ENCODE results near the gene RPH3AL.

DNA sequence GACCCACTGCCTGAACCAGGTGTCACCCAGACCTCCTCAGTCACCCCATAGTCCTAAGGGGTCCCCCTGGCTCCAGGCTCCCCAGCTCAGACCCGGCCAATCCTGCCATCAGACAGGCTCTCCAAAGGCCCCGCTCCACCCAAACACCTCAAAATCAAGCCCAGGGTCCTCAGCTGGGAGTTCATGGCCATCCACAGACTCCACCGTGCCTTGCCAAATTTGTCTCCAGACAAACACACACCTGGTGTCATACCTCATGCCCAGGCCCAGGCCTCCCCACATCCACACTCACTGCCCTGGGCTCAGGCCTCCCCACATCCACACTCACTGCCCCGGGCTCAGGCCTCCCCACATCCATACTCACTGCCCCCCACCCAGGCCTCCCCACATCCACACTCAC, 12.5 kb downstream of the RPH3AL start:
- no peak for TF ChIP-seq ZNF565 (CRISPR knock-in tag; conservative IDR thresholded peaks at IDR 0.05; ENCODE audit: low read depth)
- no peak for TF ChIP-seq ZFP30 (CRISPR knock-in tag; IDR thresholded peaks at IDR 0.05)
- TF ChIP-seq, protein P1, sequence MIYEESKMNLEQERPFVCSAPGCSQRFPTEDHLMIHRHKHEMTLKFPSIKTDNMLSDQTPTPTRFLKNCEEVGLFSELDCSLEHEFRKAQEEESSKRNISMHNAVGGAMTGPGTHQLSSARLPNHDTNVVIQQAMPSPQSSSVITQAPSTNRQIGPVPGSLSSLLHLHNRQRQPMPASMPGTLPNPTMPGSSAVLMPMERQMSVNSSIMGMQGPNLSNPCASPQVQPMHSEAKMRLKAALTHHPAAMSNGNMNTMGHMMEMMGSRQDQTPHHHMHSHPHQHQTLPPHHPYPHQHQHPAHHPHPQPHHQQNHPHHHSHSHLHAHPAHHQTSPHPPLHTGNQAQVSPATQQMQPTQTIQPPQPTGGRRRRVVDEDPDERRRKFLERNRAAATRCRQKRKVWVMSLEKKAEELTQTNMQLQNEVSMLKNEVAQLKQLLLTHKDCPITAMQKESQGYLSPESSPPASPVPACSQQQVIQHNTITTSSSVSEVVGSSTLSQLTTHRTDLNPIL (CRISPR knock-in tag; IDR thresholded peaks at IDR 0.05; ENCODE audit: low read depth): no peak
- TF ChIP-seq OSR1 (CRISPR knock-in tag; IDR thresholded peaks at IDR 0.05): no peak
- no peak for TF ChIP-seq PPARA (CRISPR knock-in tag; IDR thresholded peaks at IDR 0.05; ENCODE audit: borderline replicate concordance)
- TF ChIP-seq RARB (CRISPR knock-in tag; IDR thresholded peaks at IDR 0.05): no peak
- TF ChIP-seq, protein P2, sequence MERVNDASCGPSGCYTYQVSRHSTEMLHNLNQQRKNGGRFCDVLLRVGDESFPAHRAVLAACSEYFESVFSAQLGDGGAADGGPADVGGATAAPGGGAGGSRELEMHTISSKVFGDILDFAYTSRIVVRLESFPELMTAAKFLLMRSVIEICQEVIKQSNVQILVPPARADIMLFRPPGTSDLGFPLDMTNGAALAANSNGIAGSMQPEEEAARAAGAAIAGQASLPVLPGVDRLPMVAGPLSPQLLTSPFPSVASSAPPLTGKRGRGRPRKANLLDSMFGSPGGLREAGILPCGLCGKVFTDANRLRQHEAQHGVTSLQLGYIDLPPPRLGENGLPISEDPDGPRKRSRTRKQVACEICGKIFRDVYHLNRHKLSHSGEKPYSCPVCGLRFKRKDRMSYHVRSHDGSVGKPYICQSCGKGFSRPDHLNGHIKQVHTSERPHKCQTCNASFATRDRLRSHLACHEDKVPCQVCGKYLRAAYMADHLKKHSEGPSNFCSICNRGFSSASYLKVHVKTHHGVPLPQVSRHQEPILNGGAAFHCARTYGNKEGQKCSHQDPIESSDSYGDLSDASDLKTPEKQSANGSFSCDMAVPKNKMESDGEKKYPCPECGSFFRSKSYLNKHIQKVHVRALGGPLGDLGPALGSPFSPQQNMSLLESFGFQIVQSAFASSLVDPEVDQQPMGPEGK (CRISPR knock-in tag; IDR thresholded peaks at IDR 0.05; ENCODE audit: borderline replicate concordance): no peak
- no peak for TF ChIP-seq ISL1 (CRISPR knock-in tag; IDR thresholded peaks at IDR 0.05)
- TF ChIP-seq, protein P3, sequence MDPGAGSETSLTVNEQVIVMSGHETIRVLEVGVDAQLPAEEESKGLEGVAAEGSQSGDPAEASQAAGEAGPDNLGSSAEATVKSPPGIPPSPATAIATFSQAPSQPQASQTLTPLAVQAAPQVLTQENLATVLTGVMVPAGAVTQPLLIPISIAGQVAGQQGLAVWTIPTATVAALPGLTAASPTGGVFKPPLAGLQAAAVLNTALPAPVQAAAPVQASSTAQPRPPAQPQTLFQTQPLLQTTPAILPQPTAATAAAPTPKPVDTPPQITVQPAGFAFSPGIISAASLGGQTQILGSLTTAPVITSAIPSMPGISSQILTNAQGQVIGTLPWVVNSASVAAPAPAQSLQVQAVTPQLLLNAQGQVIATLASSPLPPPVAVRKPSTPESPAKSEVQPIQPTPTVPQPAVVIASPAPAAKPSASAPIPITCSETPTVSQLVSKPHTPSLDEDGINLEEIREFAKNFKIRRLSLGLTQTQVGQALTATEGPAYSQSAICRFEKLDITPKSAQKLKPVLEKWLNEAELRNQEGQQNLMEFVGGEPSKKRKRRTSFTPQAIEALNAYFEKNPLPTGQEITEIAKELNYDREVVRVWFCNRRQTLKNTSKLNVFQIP (CRISPR knock-in tag; IDR thresholded peaks at IDR 0.05; ENCODE audit: borderline replicate concordance, low read depth): no peak
- TF ChIP-seq BACH2 (CRISPR knock-in tag; IDR thresholded peaks at IDR 0.05; ENCODE audit: borderline replicate concordance): no peak
- TF ChIP-seq CSDC2 (CRISPR knock-in tag; IDR thresholded peaks at IDR 0.05): no peak
